ENCODE data around the gene ATP6V0B.

ATP6V0B gene

DNA sequence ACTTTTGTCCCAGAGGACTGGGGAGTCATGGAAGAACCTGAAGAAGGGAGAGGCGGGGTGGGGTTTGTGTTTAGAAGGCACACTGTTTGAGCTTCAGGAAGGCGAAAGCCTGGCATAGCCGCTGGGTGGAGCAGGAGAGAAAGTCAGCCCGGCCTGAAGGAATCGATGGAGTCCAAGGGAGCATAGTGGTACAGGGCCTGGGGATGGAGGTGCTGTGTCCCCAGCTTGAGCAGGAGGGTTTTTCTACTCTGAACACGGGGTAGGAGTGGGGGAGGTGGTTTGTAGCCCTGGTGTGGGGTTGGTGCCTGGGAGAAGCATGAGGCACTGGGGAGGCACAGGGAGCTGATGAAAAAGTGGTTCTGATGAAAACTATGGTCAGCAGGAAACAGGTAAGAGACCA, 12.0 kb downstream of the ATP6V0B start:
- no peak for DNase-seq (ENCODE audit: low read depth)
- H3K4me3 ChIP-seq (ENCODE audit: low read length): no peak overlapping the region
- TF ChIP-seq, protein P1, sequence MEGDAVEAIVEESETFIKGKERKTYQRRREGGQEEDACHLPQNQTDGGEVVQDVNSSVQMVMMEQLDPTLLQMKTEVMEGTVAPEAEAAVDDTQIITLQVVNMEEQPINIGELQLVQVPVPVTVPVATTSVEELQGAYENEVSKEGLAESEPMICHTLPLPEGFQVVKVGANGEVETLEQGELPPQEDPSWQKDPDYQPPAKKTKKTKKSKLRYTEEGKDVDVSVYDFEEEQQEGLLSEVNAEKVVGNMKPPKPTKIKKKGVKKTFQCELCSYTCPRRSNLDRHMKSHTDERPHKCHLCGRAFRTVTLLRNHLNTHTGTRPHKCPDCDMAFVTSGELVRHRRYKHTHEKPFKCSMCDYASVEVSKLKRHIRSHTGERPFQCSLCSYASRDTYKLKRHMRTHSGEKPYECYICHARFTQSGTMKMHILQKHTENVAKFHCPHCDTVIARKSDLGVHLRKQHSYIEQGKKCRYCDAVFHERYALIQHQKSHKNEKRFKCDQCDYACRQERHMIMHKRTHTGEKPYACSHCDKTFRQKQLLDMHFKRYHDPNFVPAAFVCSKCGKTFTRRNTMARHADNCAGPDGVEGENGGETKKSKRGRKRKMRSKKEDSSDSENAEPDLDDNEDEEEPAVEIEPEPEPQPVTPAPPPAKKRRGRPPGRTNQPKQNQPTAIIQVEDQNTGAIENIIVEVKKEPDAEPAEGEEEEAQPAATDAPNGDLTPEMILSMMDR (conservative IDR thresholded peaks at IDR 0.05; ENCODE audit: low read length): no peak; the same call in 1 of the 2 replicates

DNA sequence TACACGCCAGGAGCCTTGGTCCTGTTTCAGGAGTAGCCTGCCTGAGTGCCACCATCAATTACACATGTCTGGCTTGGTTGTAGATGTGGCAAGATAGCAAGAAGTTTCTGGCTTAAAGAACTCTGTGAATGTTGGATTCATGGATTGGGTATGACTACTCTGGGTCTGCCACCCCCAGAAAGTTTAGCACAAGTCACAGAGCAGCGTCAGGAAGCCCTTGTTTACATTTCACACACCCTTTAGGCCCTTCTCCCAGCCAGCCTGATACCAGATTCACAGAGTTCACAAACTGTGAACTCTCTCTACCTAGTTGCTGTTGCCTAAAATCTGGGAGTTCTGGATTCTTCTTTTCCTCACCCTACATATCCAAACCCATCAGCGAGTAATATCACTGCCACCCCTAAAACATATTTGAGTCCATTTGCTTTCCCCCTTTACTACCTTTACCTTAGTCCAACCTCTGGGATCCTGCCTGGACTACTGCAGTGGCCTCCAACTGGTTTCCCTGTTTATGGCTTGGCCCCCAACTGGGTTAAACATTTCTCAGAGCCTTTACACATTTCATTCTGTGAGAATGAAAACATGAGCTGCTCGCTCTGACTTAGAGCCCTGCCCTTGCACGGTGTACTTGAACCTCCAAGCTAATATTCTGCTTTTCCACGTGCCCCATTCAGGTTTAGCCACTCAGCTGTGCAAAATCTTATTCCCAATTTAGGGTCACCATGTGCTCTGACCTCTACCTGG, 12.6 kb downstream of the ATP6V0B start:
- TF ChIP-seq, protein P1 (conservative IDR thresholded peaks at IDR 0.05; ENCODE audit: low read length): no peak

DNA sequence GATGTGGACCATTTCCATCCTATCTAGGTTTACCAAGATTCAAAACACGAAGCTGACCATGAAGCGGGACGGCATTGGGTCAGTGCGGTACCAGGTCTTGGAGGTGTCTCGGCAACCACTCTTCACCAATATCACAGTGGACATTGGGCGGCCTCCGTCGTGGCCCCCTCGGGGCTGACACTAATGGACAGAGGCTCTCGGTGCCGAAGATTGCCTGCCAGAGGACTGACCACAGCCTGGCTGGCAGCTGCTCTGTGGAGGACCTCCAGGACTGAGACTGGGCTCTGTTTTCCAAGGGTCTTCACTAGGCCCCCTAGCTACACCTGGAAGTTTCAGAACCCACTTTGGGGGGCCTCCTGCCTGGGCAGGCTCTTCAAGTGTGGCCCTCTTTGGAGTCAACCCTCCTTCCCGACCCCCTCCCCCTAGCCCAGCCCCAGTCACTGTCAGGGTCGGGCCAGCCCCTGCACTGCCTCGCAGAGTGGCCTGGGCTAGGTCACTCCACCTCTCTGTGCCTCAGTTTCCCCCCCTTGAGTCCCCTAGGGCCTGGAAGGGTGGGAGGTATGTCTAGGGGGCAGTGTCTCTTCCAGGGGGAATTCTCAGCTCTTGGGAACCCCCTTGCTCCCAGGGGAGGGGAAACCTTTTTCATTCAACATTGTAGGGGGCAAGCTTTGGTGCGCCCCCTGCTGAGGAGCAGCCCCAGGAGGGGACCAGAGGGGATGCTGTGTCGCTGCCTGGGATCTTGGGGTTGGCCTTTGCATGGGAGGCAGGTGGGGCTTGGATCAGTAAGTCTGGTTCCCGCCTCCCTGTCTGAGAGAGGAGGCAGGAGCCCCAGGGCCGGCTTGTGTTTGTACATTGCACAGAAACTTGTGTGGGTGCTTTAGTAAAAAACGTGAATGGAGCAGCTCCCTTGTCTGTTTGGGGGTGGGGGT, 15.8 kb downstream of the ATP6V0B start:
- no peak for DNase-seq (ENCODE audit: low read depth)
- H3K4me3 ChIP-seq (ENCODE audit: low read length): peak overlapping the region; percentile 75
- TF ChIP-seq, protein P1 (conservative IDR thresholded peaks at IDR 0.05; ENCODE audit: low read length): 0 out of 2 replicates have a peak, but pooled peaks have one; percentile 10

More for the DNA sequence above, 12.6 kb downstream of the ATP6V0B start:
- peak; percentile 25 for DNase-seq (ENCODE audit: low read depth)
- H3K4me3 ChIP-seq (ENCODE audit: low read length): no peak overlapping the region

DNA sequence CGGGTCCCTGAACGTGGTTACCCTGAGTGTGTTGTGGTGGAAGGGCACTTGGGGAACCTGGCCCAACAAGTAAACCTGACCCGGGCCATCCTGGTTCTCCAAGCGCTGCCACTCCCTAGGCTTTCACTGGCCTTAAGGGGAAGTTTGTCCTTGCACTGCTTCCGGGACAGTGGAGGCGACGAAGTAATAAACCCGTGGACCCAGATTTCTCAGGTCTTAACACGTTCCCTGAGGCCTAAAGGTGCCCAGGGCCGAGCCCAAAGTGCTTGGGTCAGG, 16.4 kb downstream of the ATP6V0B start:
- H3K4me3 ChIP-seq (ENCODE audit: low read length): peak overlapping the region; percentile 75
- DNase-seq (ENCODE audit: low read depth): no peak
- TF ChIP-seq, protein P1 (conservative IDR thresholded peaks at IDR 0.05; ENCODE audit: low read length): no peak

DNA sequence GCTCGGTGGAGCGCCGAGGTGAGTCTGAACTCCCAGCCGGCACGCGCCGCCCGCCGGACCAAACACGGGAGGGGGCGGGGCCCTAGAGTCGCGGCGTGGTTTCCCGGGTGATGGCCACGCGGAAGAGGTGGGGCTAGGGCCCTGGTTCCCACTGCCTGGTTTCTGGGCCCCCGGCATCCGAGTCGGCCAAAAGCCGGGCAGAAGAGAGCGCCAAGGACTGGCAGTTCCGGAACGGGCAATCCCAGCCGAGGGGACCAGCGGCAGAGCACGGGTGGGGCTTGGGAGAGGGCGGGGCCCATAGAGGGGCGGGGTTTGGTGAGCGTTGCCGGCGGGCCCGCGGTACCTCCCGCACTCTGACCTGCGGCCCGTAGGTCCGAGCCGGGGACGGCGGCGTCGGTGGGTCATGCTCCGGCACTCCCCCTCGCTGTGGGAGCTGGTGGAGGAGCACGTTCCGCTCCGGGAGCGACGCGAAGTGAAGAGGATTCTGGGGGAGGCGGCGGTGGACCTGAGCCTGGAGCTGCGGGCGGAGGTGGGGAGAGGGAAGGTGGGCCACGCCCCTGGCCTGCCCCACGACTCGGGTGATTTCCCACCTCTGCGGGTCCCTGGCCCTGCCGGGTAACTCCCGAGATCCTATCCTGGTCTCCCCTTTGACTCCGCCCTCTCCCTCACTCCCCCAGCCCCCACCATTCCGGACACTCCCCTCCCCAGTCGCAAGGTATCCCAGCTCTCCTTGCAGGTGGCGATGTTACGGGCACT, 16.9 kb downstream of the ATP6V0B start, which contains the start of gene CCDC24:
CCDC24 (plus strand) TSS at position 124 of the 756 bp plus-strand sequence; CDS start at position 404, 280 bp downstream.
- H3K4me3 ChIP-seq (ENCODE audit: low read length): peak within 1 kb of the TSS; percentile 75
- TF ChIP-seq, protein P1 (conservative IDR thresholded peaks at IDR 0.05; ENCODE audit: low read length): no peak
- peak; percentile 83 for DNase-seq (ENCODE audit: low read depth)

DNA sequence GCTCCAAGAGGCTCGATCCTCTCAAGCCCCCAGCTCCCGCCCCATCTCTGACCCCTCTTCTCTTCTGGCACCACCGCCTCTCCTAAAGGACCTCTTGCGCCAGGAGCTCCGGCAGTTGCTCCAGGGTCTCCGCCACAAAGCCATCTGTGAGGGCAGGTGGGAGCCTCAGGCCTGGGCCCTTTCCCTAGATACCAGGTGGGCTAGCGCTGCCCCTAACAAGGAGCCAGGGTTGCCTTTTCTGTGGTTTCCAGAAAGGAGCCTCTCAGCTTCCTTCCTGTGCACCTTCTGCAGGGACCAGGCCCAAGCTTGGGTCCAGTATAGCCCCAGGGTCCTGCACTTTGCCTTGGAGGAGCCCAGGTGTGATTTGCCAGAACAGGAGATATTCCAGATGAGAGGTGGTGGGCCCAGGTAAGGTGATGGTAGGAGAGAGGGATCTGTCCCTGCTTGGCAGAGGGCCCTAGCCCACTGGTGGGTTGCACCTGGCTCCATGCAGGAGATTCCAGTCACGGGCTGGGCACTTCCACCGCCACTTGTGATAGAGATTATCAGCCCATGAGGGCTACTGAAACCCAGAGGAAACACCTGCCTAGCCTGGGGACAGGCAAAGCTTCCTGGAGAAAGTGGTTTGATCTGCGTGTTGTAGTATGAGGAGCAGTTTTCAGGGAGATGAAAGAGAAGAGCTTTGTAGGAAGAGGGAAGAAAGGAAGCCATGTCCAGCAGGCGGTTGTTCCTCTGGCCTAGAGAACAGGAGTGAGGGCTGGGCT, 17.7 kb downstream of the ATP6V0B start:
- DNase-seq (ENCODE audit: low read depth): no peak
- TF ChIP-seq, protein P1 (conservative IDR thresholded peaks at IDR 0.05; ENCODE audit: low read length): no peak

More for the DNA sequence above, 17.7 kb downstream of the ATP6V0B start:
- peak overlapping the region; percentile 75 for H3K4me3 ChIP-seq (ENCODE audit: low read length)

Measured in AG10803 (cell line).